ENCODE results near the gene PINK1. TPM values are rescaled to one million over a fixed set of nuclear protein-coding genes. Genes with fewer than 3 reads are reported as not detected.
A peak's percentile ranks its signal among the peaks of the same experiment; 100 is the strongest.

The PINK1 gene
- total and polyA plus RNA-seq, 2 of the 13 experiments (the other 11 are each of a cell fraction or from before 2014, with no cell fraction given) = 15.3 to 16.1 TPM

- peak; percentile 81 for TF ChIP-seq UBTF (CRISPR knock-in tag; IDR thresholded peaks at IDR 0.05)
- TF ChIP-seq NCOR1 (IDR thresholded peaks at IDR 0.05; ENCODE audit: borderline replicate concordance, low read length) = peak; percentile 79; the same call in 1 of the 2 replicates
- TF ChIP-seq GFI1 (CRISPR knock-in tag; IDR thresholded peaks at IDR 0.05; ENCODE audit: borderline replicate concordance) = no peak
- TF ChIP-seq ZBTB44 (CRISPR knock-in tag; IDR thresholded peaks at IDR 0.05) = no peak
- TF ChIP-seq ZBED4 (CRISPR knock-in tag; IDR thresholded peaks at IDR 0.05; ENCODE audit: borderline replicate concordance) = no peak; the same call in 1 of the 2 replicates
- no peak for TF ChIP-seq ZNF280B (CRISPR knock-in tag; IDR thresholded peaks at IDR 0.05; ENCODE audit: borderline replicate concordance)
- peak; percentile 50; the same call in 1 of the 2 replicates for TF ChIP-seq ZNF777 (CRISPR knock-in tag; IDR thresholded peaks at IDR 0.05)
- TF ChIP-seq ZNF101 (CRISPR knock-in tag; IDR thresholded peaks at IDR 0.05; ENCODE audit: borderline replicate concordance, low read depth) = no peak
- no peak for TF ChIP-seq U2AF2 (IDR thresholded peaks at IDR 0.05; ENCODE audit: low read depth, low read length)
- TF ChIP-seq SRSF1 (optimal IDR thresholded peaks at IDR 0.05; ENCODE audit: low read depth, low read length) = no peak
- no peak for TF ChIP-seq ZNF264 (CRISPR knock-in tag; IDR thresholded peaks at IDR 0.05)
- TF ChIP-seq CTCF (CRISPR knock-in tag; IDR thresholded peaks at IDR 0.05) = peak; percentile 94
- no peak for TF ChIP-seq NRL (CRISPR knock-in tag; IDR thresholded peaks at IDR 0.05; ENCODE audit: borderline replicate concordance)
Observed at GRCh38 chr1:20633190-20634064, at the start of gene PINK1 (continued).

Data from HepG2 (cell line).